SK-N-MC (cell line): Measurements from ENCODE around the gene PKIB.
"Not testable (repeated sequence)": the region's sequence is repeated elsewhere in the genome, so short reads cannot be mapped to it uniquely, and the experiment has no call there.

ENCODE experiments used
- EZH2 ChIP-seq: fragments of 200-600 bp; sonication (generic); IDR thresholded peaks from one replicate; pipeline ENCODE4 v1.6.1; 2017; ENCODE audit warnings: antibody characterized with exemption
- FOXP2 ChIP-seq: optimal IDR thresholded peaks from 2 replicates; pipeline ENCODE3; 2011; ENCODE audit warnings: mild to moderate bottlenecking, moderate library complexity; ENCODE audit not compliant: insufficient read depth; ENCODE audit errors: extremely low read length, control extremely low read depth
- POLR2AphosphoS5 ChIP-seq: IDR thresholded peaks from 2 replicates; pipeline ENCODE4 v1.6.1; 2012; ENCODE audit warnings: mild to moderate bottlenecking, low read depth, low read length, borderline replicate concordance

DNA sequence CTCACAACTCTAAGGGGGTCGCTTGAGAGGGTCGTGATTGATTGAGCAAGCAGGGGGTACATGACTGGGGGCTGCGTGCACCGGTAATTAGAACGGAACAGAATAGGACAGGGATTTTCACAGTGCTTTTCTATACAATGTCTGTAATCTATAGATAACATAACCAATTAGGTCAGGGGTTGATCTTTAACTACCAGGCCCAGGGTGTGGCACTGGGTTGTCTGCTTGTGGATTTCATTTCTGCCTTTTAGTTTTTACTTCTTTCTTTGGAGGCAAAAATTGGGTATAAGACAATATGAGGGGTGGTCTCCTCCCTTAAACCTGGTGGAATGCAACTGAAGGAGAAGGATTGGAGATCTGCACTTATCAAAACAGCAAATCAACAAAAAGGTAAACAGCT, 138.7 kb downstream of the PKIB start:
- not testable (repeated sequence) for TF ChIP-seq POLR2AphosphoS5, EZH2, FOXP2
